Trophoblast cell (in vitro differentiated cells and primary cell): ENCODE results near the gene SEMA3C.

Source experiments
- DNase-seq, 2 donors: peaks; one replicate each; pipeline ENCODE4 v3.0.0-alpha.2; 2016
- H2AFZ ChIP-seq: 2 replicates; pipeline ENCODE4 v1.6.1; 2013; ENCODE audit warnings: low read length, moderate library complexity, mild to moderate bottlenecking; ENCODE audit not compliant: insufficient read depth, poor library complexity
- H2AK5ac ChIP-seq: 2 replicates; pipeline ENCODE4 v1.6.1; 2013; ENCODE audit warnings: mild to moderate bottlenecking, low read length
- H2BK120ac ChIP-seq: 2 replicates; pipeline ENCODE4 v1.6.1; 2013; ENCODE audit warnings: low read length, mild to moderate bottlenecking, moderate library complexity; ENCODE audit not compliant: insufficient read depth, poor library complexity
- H2BK12ac ChIP-seq: 2 replicates; pipeline ENCODE4 v1.6.1; 2013; ENCODE audit warnings: mild to moderate bottlenecking, low read length, moderate library complexity
- H2BK5ac ChIP-seq: 2 replicates; pipeline ENCODE4 v1.6.1; 2013; ENCODE audit warnings: low read length, low read depth, moderate library complexity, mild to moderate bottlenecking; ENCODE audit not compliant: poor library complexity
- H3K14ac ChIP-seq: 2 replicates; pipeline ENCODE4 v1.6.1; 2013; ENCODE audit warnings: mild to moderate bottlenecking, low read length
- H3K18ac ChIP-seq: 2 replicates; pipeline ENCODE4 v1.6.1; 2013; ENCODE audit warnings: mild to moderate bottlenecking, low read length
- H3K23ac ChIP-seq: 2 replicates; pipeline ENCODE4 v1.6.1; 2013; ENCODE audit warnings: low read length
- H3K27ac ChIP-seq: 2 replicates; pipeline ENCODE4 v1.5.1; 2013; ENCODE audit warnings: low read depth, mild to moderate bottlenecking, inconsistent platforms, low read length, moderate library complexity
- H3K27me3 ChIP-seq: 2 replicates; pipeline ENCODE4 v1.6.1; 2013; ENCODE audit warnings: inconsistent platforms, mild to moderate bottlenecking, low read length, moderate library complexity; ENCODE audit not compliant: insufficient read depth
- H3K36me3 ChIP-seq, 2 experiments: 1 replicate in 1 of 2; 2 replicates in 1 of 2; pipeline ENCODE4 v1.6.1; 2013; ENCODE audit warnings: low read length in 2 of 2, mild to moderate bottlenecking in 2 of 2, moderate library complexity in 1 of 2; ENCODE audit not compliant: insufficient read depth in 2 of 2, control insufficient read depth in 1 of 2
- H3K4ac ChIP-seq: 2 replicates; pipeline ENCODE4 v1.6.1; 2013; ENCODE audit warnings: low read depth, mild to moderate bottlenecking, low read length, moderate library complexity
- H3K4me1 ChIP-seq, 2 experiments: 1 replicate in 1 of 2; 2 replicates in 1 of 2; pipeline ENCODE4 v1.6.1; 2013; ENCODE audit warnings: low read length in 2 of 2, mild to moderate bottlenecking in 2 of 2, moderate library complexity in 1 of 2; ENCODE audit not compliant: insufficient read depth in 2 of 2, control insufficient read depth in 1 of 2
- H3K4me2 ChIP-seq: 2 replicates; pipeline ENCODE4 v1.6.1; 2013; ENCODE audit warnings: inconsistent platforms, mild to moderate bottlenecking, low read length, moderate library complexity
- H3K4me3 ChIP-seq: 2 replicates; pipeline ENCODE4 v1.5.1; 2013; ENCODE audit warnings: mild to moderate bottlenecking, low read depth, low read length, inconsistent platforms
- H3K79me1 ChIP-seq: one replicate; pipeline ENCODE4 v1.6.1; 2013; ENCODE audit warnings: low read length
- H3K79me2 ChIP-seq: 2 replicates; pipeline ENCODE4 v1.6.1; 2013; ENCODE audit warnings: low read length, mild to moderate bottlenecking; ENCODE audit not compliant: control insufficient read depth, insufficient read depth, poor library complexity
- H3K9ac ChIP-seq: 2 replicates; pipeline ENCODE4 v1.6.1; 2013; ENCODE audit warnings: mild to moderate bottlenecking, low read length
- H3K9me3 ChIP-seq: 2 replicates; pipeline ENCODE4 v1.6.1; 2013; ENCODE audit warnings: low read depth, mild to moderate bottlenecking, control low read depth, inconsistent platforms, low read length; ENCODE audit not compliant: insufficient read depth
- H4K12ac ChIP-seq: 2 replicates; pipeline ENCODE4 v1.6.1; 2013; ENCODE audit warnings: low read depth, mild to moderate bottlenecking, low read length, moderate library complexity
- H4K8ac ChIP-seq: 2 replicates; pipeline ENCODE4 v1.6.1; 2013; ENCODE audit warnings: low read depth, mild to moderate bottlenecking, low read length, moderate library complexity
- H4K91ac ChIP-seq: one replicate; pipeline ENCODE4 v1.6.1; 2013; ENCODE audit warnings: low read depth, mild to moderate bottlenecking, low read length, moderate library complexity
- WGBS: extraction: QIAGEN DNeasy Blood & Tissue Kit; methylation state at CpG from one replicate; pipeline ENCODE4 v1.1.7; 2013; ENCODE audit warnings: missing lambda C conversion rate; ENCODE audit not compliant: insufficient read length, insufficient coverage; ENCODE audit errors: extremely low coverage; 5-methylcytosine and 5-hydroxymethylcytosine counted together

Gene SEMA3C

GRCh38 chr7:80732630-80733029 lies 186.2 kb downstream of the SEMA3C start:
- H3K27ac ChIP-seq, result no peak overlapping the region
- H3K79me1 ChIP-seq, result peaks cover 1% of the 10 kb centered on the region
- H2AFZ ChIP-seq, result no peak overlapping the region
- H3K79me2 ChIP-seq, result no peaks in the 10 kb centered on the region
- peaks cover 0 to 3% of the 10 kb centered on the region in 2 experiments for H3K4me1 ChIP-seq
- no peak overlapping the region for H3K23ac ChIP-seq
- H2BK5ac ChIP-seq, result no peak overlapping the region
- no peaks in the 10 kb centered on the region for H3K27me3 ChIP-seq
- H4K91ac ChIP-seq, result no peak overlapping the region
- H3K4ac ChIP-seq, result no peak overlapping the region
- no peak overlapping the region for H2BK120ac ChIP-seq
- H2AK5ac ChIP-seq, result no peak overlapping the region
- H2BK12ac ChIP-seq, result no peak overlapping the region
- no peak overlapping the region for H3K4me2 ChIP-seq
- H3K14ac ChIP-seq, result no peak overlapping the region
- no CpG with 5 or more reads among the region's 6 CpGs for WGBS
- H3K36me3 ChIP-seq, result no peaks in the 10 kb centered on the region
- H4K12ac ChIP-seq, result no peak overlapping the region
- H3K9ac ChIP-seq, result no peak overlapping the region
- no peaks in the 10 kb centered on the region for H3K9me3 ChIP-seq
- H4K8ac ChIP-seq, result no peak overlapping the region
- no peak overlapping the region for H3K4me3 ChIP-seq
- H3K18ac ChIP-seq, result no peak overlapping the region
- peak in 1 of 2 donors; percentile 30 for DNase-seq

GRCh38 chr7:80731281-80731680 lies 187.6 kb downstream of the SEMA3C start:
- DNase-seq, result no peak
- Histone ChIP-seq H3K27ac (no peak overlapping the region), H2AFZ (no peak overlapping the region), H2BK12ac (no peak overlapping the region), H2AK5ac (no peak overlapping the region), H4K12ac (no peak overlapping the region), H3K14ac (no peak overlapping the region), H2BK120ac (no peak overlapping the region), H3K4me1 (peaks cover 0 to 3% of the 10 kb centered on the region in 2 experiments), H4K91ac (peak overlapping the region; percentile 76), H3K4me2 (no peak overlapping the region), H3K79me1 (no peaks in the 10 kb centered on the region), H3K4me3 (no peak overlapping the region), H3K79me2 (no peaks in the 10 kb centered on the region), H3K27me3 (no peaks in the 10 kb centered on the region), H2BK5ac (no peak overlapping the region), H3K9me3 (no peaks in the 10 kb centered on the region), H4K8ac (no peak overlapping the region), H3K18ac (no peak overlapping the region), H3K23ac (no peak overlapping the region), H3K36me3 (no peaks in the 10 kb centered on the region), H3K4ac (no peak overlapping the region), H3K9ac (no peak overlapping the region)
- WGBS, result no CpG with 5 or more reads among the region's 2 CpGs

GRCh38 chr7:80729591-80730320 lies 189.1 kb downstream of the SEMA3C start:
- Histone ChIP-seq H3K4me2 (no peak overlapping the region), H3K23ac (no peak overlapping the region), H3K27me3 (no peaks in the 10 kb centered on the region), H3K79me1 (no peaks in the 10 kb centered on the region), H3K36me3 (no peaks in the 10 kb centered on the region), H3K9ac (no peak overlapping the region), H3K4ac (no peak overlapping the region), H3K4me1 (peaks cover 0 to 3% of the 10 kb centered on the region in 2 experiments), H3K9me3 (no peaks in the 10 kb centered on the region), H2BK5ac (no peak overlapping the region), H2AFZ (no peak overlapping the region), H4K8ac (no peak overlapping the region), H4K91ac (no peak overlapping the region), H4K12ac (no peak overlapping the region), H3K79me2 (no peaks in the 10 kb centered on the region), H3K14ac (no peak overlapping the region), H2BK120ac (no peak overlapping the region), H3K18ac (no peak overlapping the region), H3K27ac (peak overlapping the region; percentile 9), H2AK5ac (no peak overlapping the region), H2BK12ac (no peak overlapping the region), H3K4me3 (no peak overlapping the region)
- peak; percentile 50 to 82 for DNase-seq
- no CpG with 5 or more reads among the region's 2 CpGs for WGBS

GRCh38 chr7:80726666-80727065 lies 192.2 kb downstream of the SEMA3C start:
- DNase-seq, result no peak
- H2AFZ ChIP-seq, result no peak overlapping the region
- H3K4me1 ChIP-seq, result peaks cover 2 to 14% of the 10 kb centered on the region in 2 experiments
- H3K9ac ChIP-seq, result no peak overlapping the region
- H3K27ac ChIP-seq, result no peak overlapping the region
- no peak overlapping the region for H4K8ac ChIP-seq
- no peaks in the 10 kb centered on the region for H3K36me3 ChIP-seq
- H3K4me3 ChIP-seq, result no peak overlapping the region
- H3K4ac ChIP-seq, result no peak overlapping the region
- no peak overlapping the region for H2BK120ac ChIP-seq
- H2AK5ac ChIP-seq, result no peak overlapping the region
- no peak overlapping the region for H3K18ac ChIP-seq
- no peak overlapping the region for H2BK12ac ChIP-seq
- H3K4me2 ChIP-seq, result no peak overlapping the region
- no peak overlapping the region for H4K91ac ChIP-seq
- H3K14ac ChIP-seq, result no peak overlapping the region
- no peak overlapping the region for H2BK5ac ChIP-seq
- H3K23ac ChIP-seq, result no peak overlapping the region
- no peaks in the 10 kb centered on the region for H3K9me3 ChIP-seq
- WGBS, result no CpG with 5 or more reads among the region's 3 CpGs
- H3K27me3 ChIP-seq, result no peaks in the 10 kb centered on the region
- peaks cover 7% of the 10 kb centered on the region for H3K79me1 ChIP-seq
- no peak overlapping the region for H4K12ac ChIP-seq
- no peaks in the 10 kb centered on the region for H3K79me2 ChIP-seq
